ENCODE measurements around the gene PIGBOS1.
"Not testable (repeated sequence)": the region's sequence is repeated elsewhere in the genome, so short reads cannot be mapped to it uniquely, and the experiment has no call there.

GRCh38 chr15:55280589-55280988 is 38.3 kb downstream of the PIGBOS1 start:
- not testable (repeated sequence) for TF ChIP-seq CTCF (IDR thresholded peaks at IDR 0.05; ENCODE audit: insufficient read depth, low read length, poor library complexity, severe bottlenecking); EZH2phosphoT487 (conservative IDR thresholded peaks at IDR 0.05; ENCODE audit: low read length)
